Measurements from ENCODE around the gene NSL1. TPM values are rescaled to one million over a fixed set of nuclear protein-coding genes. Genes with fewer than 3 reads are reported as not detected.
"Not testable (repeated sequence)": the region's sequence is repeated elsewhere in the genome, so short reads cannot be mapped to it uniquely, and the experiment has no call there.

Gene NSL1
- total RNA-seq, 1 donor from 2014 or later: 27.0 TPM

- intact Hi-C loops (cut with DNase I): no loop called here
These were observed 37.4 kb downstream of the NSL1 start for GRCh38 chr1:212754193-212754592.

GRCh38 chr1:212753749-212754148 is 37.8 kb downstream of the NSL1 start:
- DNase-seq (ENCODE audit: low spot score): no peak
- intact Hi-C loops (cut with DNase I): no loop called here

More at GRCh38 chr1:212754193-212754592, 37.4 kb downstream of the NSL1 start:
- DNase-seq (ENCODE audit: low spot score): no peak

- intact Hi-C loops (cut with DNase I): no loop called here
These were observed 38.6 kb downstream of the NSL1 start for GRCh38 chr1:212752934-212753497.

GRCh38 chr1:212752252-212752933 is 39.2 kb downstream of the NSL1 start:
- DNase-seq (ENCODE audit: low spot score): no peak
- intact Hi-C loops (cut with DNase I): no loop called here

More at GRCh38 chr1:212752934-212753497, 38.6 kb downstream of the NSL1 start:
- DNase-seq (ENCODE audit: low spot score): no peak

GRCh38 chr1:212749821-212750535 is 41.6 kb downstream of the NSL1 start:
- no peak for DNase-seq (ENCODE audit: low spot score)
- intact Hi-C loops (cut with DNase I): no loop called here

- DNase-seq (ENCODE audit: low spot score): no peak
- intact Hi-C loops (cut with DNase I): no loop called here
These were observed 45.0 kb downstream of the NSL1 start for GRCh38 chr1:212746546-212746945.

- DNase-seq (ENCODE audit: low spot score): no peak
- intact Hi-C loops (cut with DNase I): no loop called here
These were observed 46.3 kb downstream of the NSL1 start for GRCh38 chr1:212745303-212745702.

- DNase-seq (ENCODE audit: low spot score): no peak
- intact Hi-C loops (cut with DNase I): no loop called here
These were observed 47.6 kb downstream of the NSL1 start for GRCh38 chr1:212743901-212744475.

- intact Hi-C loops (cut with DNase I): no loop called here
- no peak for DNase-seq (ENCODE audit: low spot score)
These were observed 53.2 kb downstream of the NSL1 start for GRCh38 chr1:212738330-212738729.

GRCh38 chr1:212737559-212737958 is 54.0 kb downstream of the NSL1 start:
- DNase-seq (ENCODE audit: low spot score): no peak
- intact Hi-C loops (cut with DNase I): no loop called here

GRCh38 chr1:212733109-212733508 is 58.5 kb downstream of the NSL1 start:
- DNase-seq (ENCODE audit: low spot score): no peak
- intact Hi-C loops (cut with DNase I): no loop called here

- DNase-seq (ENCODE audit: low spot score): no peak
- intact Hi-C loops (cut with DNase I): no loop called here
These were observed 59.9 kb downstream of the NSL1 start for GRCh38 chr1:212731630-212732029.

GRCh38 chr1:212728606-212729005 is 63.0 kb downstream of the NSL1 start:
- intact Hi-C loops (cut with DNase I): no loop called here

GRCh38 chr1:212727386-212728181 is 64.0 kb downstream of the NSL1 start:
- no peak for DNase-seq (ENCODE audit: low spot score)
- intact Hi-C loops (cut with DNase I): no loop called here

More at GRCh38 chr1:212728606-212729005, 63.0 kb downstream of the NSL1 start:
- DNase-seq (ENCODE audit: low spot score): no peak

GRCh38 chr1:212724679-212725078 is 66.9 kb downstream of the NSL1 start:
- intact Hi-C loops (cut with DNase I); DNase-seq (ENCODE audit: low spot score): not testable (repeated sequence)

- intact Hi-C loops (cut with DNase I): no loop called here
- DNase-seq (ENCODE audit: low spot score): no peak
These were observed 69.2 kb downstream of the NSL1 start for GRCh38 chr1:212722270-212722957.

GRCh38 chr1:212721388-212722247 is 70.0 kb downstream of the NSL1 start:
- no peak for DNase-seq (ENCODE audit: low spot score)
- intact Hi-C loops (cut with DNase I): no loop called here

GRCh38 chr1:212719633-212720032 is 71.9 kb downstream of the NSL1 start:
- DNase-seq (ENCODE audit: low spot score): no peak
- intact Hi-C loops (cut with DNase I): no loop called here
